ENCODE data around the gene TULP1. TPM values are rescaled to one million over a fixed set of nuclear protein-coding genes. Genes with fewer than 3 reads are reported as not detected.

Gene TULP1
- total and polyA plus RNA-seq, 2 of the 8 experiments (the other 6 are each of a cell fraction or from before 2014, with no cell fraction given), result 3.2 to 6.8 TPM

GRCh38 chr6:35499372-35499771, 13.3 kb downstream of the TULP1 start:
- H3K18ac ChIP-seq (ENCODE audit: extremely low read depth, low read length), result no peak overlapping the region
- H2BK15ac ChIP-seq (ENCODE audit: low read length), result peak overlapping the region; percentile 92
- no peak for TF ChIP-seq TAF1 (IDR thresholded peaks at IDR 0.05; ENCODE audit: low read depth, low read length)
- peaks cover 0 to 15% of the 10 kb centered on the region in 2 experiments; a peak in 2 of 4 replicates for H3K79me2 ChIP-seq (ENCODE audit: control insufficient read depth in 1 of 2, insufficient read depth in 2 of 2, low read length in 2 of 2)
- H2AFZ ChIP-seq (ENCODE audit: low read length), result no peak overlapping the region
- H3K36me3 ChIP-seq (ENCODE audit: control insufficient read depth in 2 of 4, insufficient read depth in 4 of 4, low read length in 3 of 4), result no peaks in the 10 kb centered on the region
- peaks cover 6% of the 10 kb centered on the region; the same call in 1 of the 2 replicates for H3K23me2 ChIP-seq (ENCODE audit: low read depth, low read length)
- H3K14ac ChIP-seq (ENCODE audit: insufficient read length), result no peak overlapping the region
- H3K27me3 ChIP-seq (replicated peaks in 1 of 4; ENCODE audit: control insufficient read depth in 3 of 4, extremely low read depth in 1 of 4, insufficient read depth in 3 of 4, low read length in 3 of 4), result peaks cover 0 to 13% (median 6%) of the 10 kb centered on the region in 4 experiments; a peak in 4 of 7 replicates
- no peak overlapping the region for H4K8ac ChIP-seq (ENCODE audit: extremely low read depth, insufficient read depth, low read length)
- no peak overlapping the region for H3K56ac ChIP-seq (replicated peaks; ENCODE audit: insufficient read length, low read depth, low read length)
- H3K9me3 ChIP-seq (ENCODE audit: insufficient read depth in 2 of 2, low read depth in 1 of 2, low read length in 1 of 2), result no peaks in the 10 kb centered on the region
- peaks cover 5% of the 10 kb centered on the region; the same call in 1 of the 2 replicates for H3K79me1 ChIP-seq (ENCODE audit: low read depth, low read length)
- no peak for DNase-seq (ENCODE audit: low read depth in 1 of 2, low spot score in 2 of 2)
- POLR2A ChIA-PET (ENCODE audit: partially characterized antibody), result interaction anchor here (1.0 to 37.6 kb wide), 2 partner anchors 9 to 22 kb away, joined by 4 to 1319 read pairs; partner anchors contain the start of gene RPL10A
- CTCF ChIA-PET (ENCODE audit: partially characterized antibody), result no interaction called here
- no peak overlapping the region for H2BK120ac ChIP-seq (replicated peaks; ENCODE audit: low read depth, low read length)
- H3K9ac ChIP-seq (replicated peaks in 1 of 4; ENCODE audit: extremely low read depth in 1 of 4, low read depth in 3 of 4, low read length in 3 of 4), result no peak overlapping the region
- no peak for FAIRE-seq
- no peak overlapping the region for H3K4me3 ChIP-seq (ENCODE audit: extremely low read depth in 1 of 4, insufficient read depth in 2 of 4, low read depth in 3 of 4, low read length in 4 of 4)
- peaks cover 4 to 8% of the 10 kb centered on the region in 2 experiments for H4K20me1 ChIP-seq (replicated peaks in 1 of 2; ENCODE audit: control insufficient read depth in 1 of 2, insufficient read depth in 2 of 2, low read length in 2 of 2)
- H3K4ac ChIP-seq (replicated peaks; ENCODE audit: insufficient read length, low read depth, low read length), result no peak overlapping the region
- H2AK5ac ChIP-seq (ENCODE audit: low read depth, low read length), result 0 out of 2 replicates have a peak overlapping the region, but pooled peaks have one; percentile 3
- H3K27ac ChIP-seq (ENCODE audit: low read depth, low read length), result no peak overlapping the region
- H3K23ac ChIP-seq (ENCODE audit: insufficient read length), result no peak overlapping the region
- H2BK20ac ChIP-seq (ENCODE audit: low read length), result 0 out of 2 replicates have a peak overlapping the region, but pooled peaks have one; percentile 29
- WGBS, 2 experiments (ENCODE audit: extremely low coverage in 1 of 2, insufficient coverage in 1 of 2, insufficient read length in 1 of 2, insufficient replicate concordance in 2 of 2, low coverage in 1 of 2, low lambda C conversion rate in 2 of 2, missing lambda C conversion rate in 1 of 2), result 81% methylated on average over 4 of the region's 4 CpGs; no CpG with 5 or more reads in 1 of the 2 experiments
- peak overlapping the region in 1 of 2 experiments; percentile 83; a peak in 1 of 4 replicates for H3K4me2 ChIP-seq (ENCODE audit: insufficient read depth in 1 of 2, low read depth in 2 of 2, low read length in 2 of 2)
- peaks cover 7 to 22% (median 16%) of the 10 kb centered on the region in 4 experiments for H3K4me1 ChIP-seq (replicated peaks in 1 of 4; ENCODE audit: control insufficient read depth in 3 of 4, insufficient read depth in 4 of 4, low read length in 3 of 4)
- H2BK12ac ChIP-seq (ENCODE audit: low read depth, low read length), result no peak overlapping the region
- no peak overlapping the region for H4K5ac ChIP-seq (ENCODE audit: insufficient read length, low read depth, low read length)
- H4K91ac ChIP-seq (replicated peaks; ENCODE audit: insufficient read length, low read length), result no peak overlapping the region
- H2BK5ac ChIP-seq (ENCODE audit: low read depth, low read length), result no peak overlapping the region
